H54 (cell line): ENCODE measurements around the gene MT1HL1.
"Not testable (repeated sequence)": the region's sequence is repeated elsewhere in the genome, so short reads cannot be mapped to it uniquely, and the experiment has no call there.

Experiments used
- DNase-seq: peaks from one replicate; pipeline ENCODE4 v3.0.0; 2011; ENCODE audit warnings: low spot score, mixed read lengths; ENCODE audit not compliant: insufficient read length
- FAIRE-seq: peaks from 3 replicates; lab custom pipeline; 2011; peaks lifted over from hg19 to GRCh38; lab: Jason Lieb, UNC
- POLR2A ChIP-seq: IDR thresholded peaks from 2 replicates; pipeline ENCODE4 v1.6.1; 2011; ENCODE audit warnings: low read depth, mild to moderate bottlenecking, low read length

Gene MT1HL1

GRCh38 chr1:237003516-237003915 is 725 bp downstream of the MT1HL1 start:
- FAIRE-seq (no peak), DNase-seq (no peak)
- TF ChIP-seq POLR2A, result no peak

GRCh38 chr1:237000191-237000590 is 4.0 kb downstream of the MT1HL1 start:
- DNase-seq (no peak), FAIRE-seq (no peak)
- no peak for TF ChIP-seq POLR2A

GRCh38 chr1:236998546-236998945 is 5.7 kb downstream of the MT1HL1 start:
- FAIRE-seq (no peak), DNase-seq (no peak)
- TF ChIP-seq POLR2A, result no peak

GRCh38 chr1:236997882-236998281 is 6.4 kb downstream of the MT1HL1 start:
- DNase-seq, result no peak
- no peak for FAIRE-seq

GRCh38 chr1:236997361-236997760 is 6.9 kb downstream of the MT1HL1 start:
- no peak for TF ChIP-seq POLR2A
- FAIRE-seq (no peak), DNase-seq (no peak)

More at GRCh38 chr1:236997882-236998281, 6.4 kb downstream of the MT1HL1 start:
- no peak for TF ChIP-seq POLR2A

- DNase-seq, result no peak
- no peak for FAIRE-seq
- no peak for TF ChIP-seq POLR2A
These were observed 9.8 kb downstream of the MT1HL1 start for GRCh38 chr1:236994450-236994849.

- DNase-seq, result no peak
- no peak for TF ChIP-seq POLR2A
- FAIRE-seq, result no peak
These were observed 11.8 kb downstream of the MT1HL1 start for GRCh38 chr1:236992449-236992848.

GRCh38 chr1:236990052-236990445 is 14.2 kb downstream of the MT1HL1 start:
- DNase-seq, result no peak
- no peak for FAIRE-seq
- no peak for TF ChIP-seq POLR2A

GRCh38 chr1:236989290-236990051 is 14.8 kb downstream of the MT1HL1 start:
- DNase-seq (no peak), FAIRE-seq (no peak)
- no peak for TF ChIP-seq POLR2A

- TF ChIP-seq POLR2A, result no peak
- FAIRE-seq (no peak), DNase-seq (no peak)
These were observed 20.4 kb downstream of the MT1HL1 start for GRCh38 chr1:236983818-236984217.

- no peak for TF ChIP-seq POLR2A
- DNase-seq (no peak), FAIRE-seq (no peak)
These were observed 21.9 kb downstream of the MT1HL1 start for GRCh38 chr1:236982380-236982779.

- not testable (repeated sequence) for FAIRE-seq, DNase-seq
These were observed 22.8 kb downstream of the MT1HL1 start for GRCh38 chr1:236981431-236981830.

- no peak for DNase-seq
- FAIRE-seq, result no peak
- no peak for TF ChIP-seq POLR2A
These were observed 23.6 kb downstream of the MT1HL1 start for GRCh38 chr1:236980673-236981072.

- FAIRE-seq (no peak), DNase-seq (no peak)
- no peak for TF ChIP-seq POLR2A
These were observed 24.9 kb downstream of the MT1HL1 start for GRCh38 chr1:236979149-236979900.

GRCh38 chr1:236978740-236979139 is 25.5 kb downstream of the MT1HL1 start:
- DNase-seq (peak; percentile 45), FAIRE-seq (no peak)
- no peak for TF ChIP-seq POLR2A

GRCh38 chr1:236975461-236975860 is 28.8 kb downstream of the MT1HL1 start:
- TF ChIP-seq POLR2A, result no peak
- DNase-seq, result no peak
- no peak for FAIRE-seq

- DNase-seq, FAIRE-seq: not testable (repeated sequence)
These were observed 30.2 kb downstream of the MT1HL1 start for GRCh38 chr1:236974025-236974424.
